22Rv1 (cell line): ENCODE data around the gene NOS3.

Experiments
- CTCF ChIP-seq: fragments of 450-650 bp; IDR thresholded peaks from 2 replicates; pipeline ENCODE4 v1.5.1; 2017; ENCODE audit warnings: mild to moderate bottlenecking
- ZFX ChIP-seq: fragments of 450-650 bp; IDR thresholded peaks from 2 replicates; pipeline ENCODE4 v1.6.1; 2017; ENCODE audit warnings: antibody characterized with exemption, borderline replicate concordance

GRCh38 chr7:151006590-151007300, 15.9 kb downstream of the NOS3 start:
- TF ChIP-seq CTCF (no peak), ZFX (no peak)
